OCI-LY1 (cell line): ENCODE data around the gene DPP4.

Experiments used
- H2AFZ ChIP-seq: fragments of 200-600 bp; sonication (generic), shearing (Covaris generic); 2 replicates; pipeline ENCODE4 v1.6.0; 2014; ENCODE audit warnings: antibody characterized with exemption, mild to moderate bottlenecking, low read length
- H3F3A ChIP-seq: fragments of 200-600 bp; sonication (generic), shearing (Covaris generic); 2 replicates; pipeline ENCODE4 v1.6.0; 2014; ENCODE audit warnings: mild to moderate bottlenecking, antibody characterized with exemption, low read length, moderate library complexity; ENCODE audit not compliant: insufficient read depth
- H3K27ac ChIP-seq: fragments of 200-600 bp; sonication (generic); 2 replicates; pipeline ENCODE4 v1.5.1; 2014; ENCODE audit warnings: low read length, mixed run types, mild to moderate bottlenecking, low read depth; ENCODE audit not compliant: poor library complexity, severe bottlenecking
- H3K27me3 ChIP-seq: fragments of 200-600 bp; sonication (generic); 2 replicates; pipeline ENCODE4 v1.6.0; 2014; ENCODE audit warnings: antibody characterized with exemption, mild to moderate bottlenecking, low read length, moderate library complexity; ENCODE audit not compliant: insufficient read depth
- H3K36me3 ChIP-seq: fragments of 200-600 bp; sonication (generic); 2 replicates; pipeline ENCODE4 v1.6.1; 2014; ENCODE audit warnings: mild to moderate bottlenecking, antibody characterized with exemption, low read length, moderate library complexity, mixed read lengths; ENCODE audit not compliant: insufficient read depth
- H3K4me1 ChIP-seq: fragments of 200-600 bp; sonication (generic); 2 replicates; pipeline ENCODE4 v1.5.1; 2014; ENCODE audit warnings: mild to moderate bottlenecking, low read length, moderate library complexity; ENCODE audit not compliant: insufficient read depth, severe bottlenecking
- H3K4me2 ChIP-seq: fragments of 200-600 bp; sonication (generic), shearing (Covaris generic); 2 replicates; pipeline ENCODE4 v1.6.1; 2014; ENCODE audit warnings: low read length
- H3K4me3 ChIP-seq: fragments of 200-600 bp; sonication (generic); 2 replicates; pipeline ENCODE4 v1.5.1; 2014; ENCODE audit warnings: low read length, low read depth, mild to moderate bottlenecking, mixed read lengths; ENCODE audit not compliant: poor library complexity, severe bottlenecking
- H3K79me2 ChIP-seq: fragments of 200-600 bp; shearing (Covaris generic); 2 replicates; pipeline ENCODE4 v1.6.1; 2016; ENCODE audit warnings: mixed run types, low read length, mixed read lengths; ENCODE audit not compliant: insufficient read depth
- H3K9ac ChIP-seq: fragments of 200-600 bp; sonication (generic), shearing (Covaris generic); 2 replicates; pipeline ENCODE4 v1.6.1; 2014; ENCODE audit warnings: mild to moderate bottlenecking, low read length, mixed read lengths
- H3K9me2 ChIP-seq: fragments of 200-600 bp; sonication (generic), shearing (Covaris generic); 2 replicates; pipeline ENCODE4 v1.6.1; 2014; ENCODE audit warnings: low read depth, mild to moderate bottlenecking, low read length, mixed read lengths
- H3K9me3 ChIP-seq: fragments of 200-600 bp; shearing (Covaris generic); 2 replicates; pipeline ENCODE4 v1.6.1; 2014; ENCODE audit warnings: low read length, mixed read lengths
- H4K20me1 ChIP-seq: fragments of 200-600 bp; sonication (generic), shearing (Covaris generic); 2 replicates; pipeline ENCODE4 v1.6.0; 2016; ENCODE audit warnings: mild to moderate bottlenecking, low read length; ENCODE audit not compliant: insufficient read depth
- EZH2 ChIP-seq: fragments of 200-600 bp; sonication (generic), shearing (Covaris generic); IDR thresholded peaks from 2 replicates; pipeline ENCODE4 v1.8.0; 2017; ENCODE audit warnings: borderline replicate concordance, mixed run types, mild to moderate bottlenecking, antibody characterized with exemption, low read length, moderate library complexity, mixed read lengths
- TF ChIP-seq, protein P1 (sequence below): fragments of 200-600 bp; sonication (generic), shearing (Covaris generic); IDR thresholded peaks from 2 replicates; pipeline ENCODE4 v1.5.1; 2017; ENCODE audit warnings: mild to moderate bottlenecking, antibody characterized with exemption, low read length, moderate library complexity, mixed read lengths

The DPP4 gene

DNA sequence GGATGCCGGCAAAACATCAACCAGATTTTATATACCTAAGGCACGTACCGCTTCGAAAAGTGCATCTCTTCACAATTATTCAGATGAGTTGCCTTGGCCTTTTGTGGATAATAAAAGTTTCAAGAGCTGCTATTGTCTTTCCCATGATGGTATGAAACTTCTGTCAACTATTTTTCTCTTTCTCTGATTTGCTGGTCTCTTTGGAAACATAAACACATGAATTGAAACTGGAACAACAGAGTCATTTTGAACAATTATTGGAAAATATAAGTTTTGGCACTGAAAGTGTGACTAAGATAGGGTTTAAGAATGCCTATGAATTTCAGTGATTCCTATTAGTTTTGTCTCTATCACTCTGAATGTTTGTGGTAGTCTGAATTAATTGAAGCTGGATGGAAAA is 109.9 kb downstream of the DPP4 start:
- no peak for TF ChIP-seq EZH2
- TF ChIP-seq, protein P1, sequence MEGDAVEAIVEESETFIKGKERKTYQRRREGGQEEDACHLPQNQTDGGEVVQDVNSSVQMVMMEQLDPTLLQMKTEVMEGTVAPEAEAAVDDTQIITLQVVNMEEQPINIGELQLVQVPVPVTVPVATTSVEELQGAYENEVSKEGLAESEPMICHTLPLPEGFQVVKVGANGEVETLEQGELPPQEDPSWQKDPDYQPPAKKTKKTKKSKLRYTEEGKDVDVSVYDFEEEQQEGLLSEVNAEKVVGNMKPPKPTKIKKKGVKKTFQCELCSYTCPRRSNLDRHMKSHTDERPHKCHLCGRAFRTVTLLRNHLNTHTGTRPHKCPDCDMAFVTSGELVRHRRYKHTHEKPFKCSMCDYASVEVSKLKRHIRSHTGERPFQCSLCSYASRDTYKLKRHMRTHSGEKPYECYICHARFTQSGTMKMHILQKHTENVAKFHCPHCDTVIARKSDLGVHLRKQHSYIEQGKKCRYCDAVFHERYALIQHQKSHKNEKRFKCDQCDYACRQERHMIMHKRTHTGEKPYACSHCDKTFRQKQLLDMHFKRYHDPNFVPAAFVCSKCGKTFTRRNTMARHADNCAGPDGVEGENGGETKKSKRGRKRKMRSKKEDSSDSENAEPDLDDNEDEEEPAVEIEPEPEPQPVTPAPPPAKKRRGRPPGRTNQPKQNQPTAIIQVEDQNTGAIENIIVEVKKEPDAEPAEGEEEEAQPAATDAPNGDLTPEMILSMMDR = no peak
- Histone ChIP-seq H3K9me3 (no peaks in the 10 kb centered on the region), H3K36me3 (no peaks in the 10 kb centered on the region), H3K79me2 (no peaks in the 10 kb centered on the region), H3K9me2 (no peaks in the 10 kb centered on the region), H3F3A (no peaks in the 10 kb centered on the region), H3K27ac (no peak overlapping the region), H3K9ac (no peak overlapping the region), H3K4me3 (no peak overlapping the region), H3K4me2 (no peak overlapping the region), H3K4me1 (no peaks in the 10 kb centered on the region), H4K20me1 (no peaks in the 10 kb centered on the region), H2AFZ (no peak overlapping the region), H3K27me3 (no peaks in the 10 kb centered on the region)

DNA sequence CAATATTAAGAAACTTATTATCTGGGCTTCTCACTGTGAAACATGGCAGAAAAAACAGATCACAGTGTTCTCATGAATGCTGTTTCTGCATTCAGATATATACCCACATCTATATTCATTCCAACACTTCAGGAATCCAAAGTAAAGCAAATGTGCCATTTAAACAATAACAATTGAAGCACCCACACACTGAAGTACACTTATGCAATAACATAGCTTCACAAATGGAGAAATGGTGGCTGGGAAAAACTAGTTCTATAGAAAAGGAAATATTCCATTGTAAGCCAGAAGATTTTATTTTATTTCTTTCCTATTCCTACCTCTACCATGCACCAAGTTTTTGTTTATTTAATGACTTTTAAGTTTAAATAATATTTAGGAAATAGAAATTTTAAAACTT is 111.9 kb downstream of the DPP4 start:
- H3K4me2 ChIP-seq = no peak overlapping the region
- no peaks in the 10 kb centered on the region for H3K9me3 ChIP-seq

DNA sequence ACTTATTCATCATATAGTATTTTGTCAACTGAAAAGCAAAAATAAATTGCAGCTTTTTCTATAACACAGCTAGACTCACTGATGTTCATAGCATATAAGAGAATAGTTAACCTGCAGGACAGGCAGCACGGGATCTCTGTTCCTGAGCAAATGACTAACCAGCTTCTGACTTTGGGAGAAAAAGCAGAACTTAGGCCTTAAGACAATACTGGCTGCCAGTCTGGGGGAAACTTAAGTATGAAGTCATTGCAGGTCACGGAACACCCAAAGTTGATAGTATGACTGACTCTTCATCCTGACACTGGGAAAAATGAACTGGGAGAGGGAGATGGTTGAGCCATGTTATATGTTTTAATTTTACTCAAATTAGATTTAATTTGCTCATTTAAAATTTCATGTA is 113.0 kb downstream of the DPP4 start:
- Histone ChIP-seq H3K27me3 (no peaks in the 10 kb centered on the region), H3K27ac (no peak overlapping the region), H3K4me1 (no peaks in the 10 kb centered on the region), H3K9me2 (no peaks in the 10 kb centered on the region), H3K9me3 (no peaks in the 10 kb centered on the region), H3K36me3 (no peaks in the 10 kb centered on the region), H3K9ac (no peak overlapping the region), H3K4me3 (no peak overlapping the region), H4K20me1 (no peaks in the 10 kb centered on the region), H3K4me2 (no peak overlapping the region), H3K79me2 (no peaks in the 10 kb centered on the region), H3F3A (no peaks in the 10 kb centered on the region), H2AFZ (no peak overlapping the region)
- TF ChIP-seq EZH2 = no peak
- TF ChIP-seq, protein P1 = no peak

More for the DNA sequence above, 111.9 kb downstream of the DPP4 start:
- Histone ChIP-seq H2AFZ (no peak overlapping the region), H4K20me1 (no peaks in the 10 kb centered on the region), H3K27me3 (no peaks in the 10 kb centered on the region), H3F3A (no peaks in the 10 kb centered on the region), H3K9me2 (no peaks in the 10 kb centered on the region), H3K79me2 (no peaks in the 10 kb centered on the region), H3K4me3 (no peak overlapping the region), H3K36me3 (no peaks in the 10 kb centered on the region), H3K27ac (no peak overlapping the region), H3K9ac (no peak overlapping the region), H3K4me1 (no peaks in the 10 kb centered on the region)
- no peak for TF ChIP-seq EZH2
- TF ChIP-seq, protein P1 = no peak
